Measurements from ENCODE around the gene MAEA. TPM values are rescaled to one million over a fixed set of nuclear protein-coding genes. Genes with fewer than 3 reads are reported as not detected.

Gene MAEA
- total RNA-seq, 1 experiment from 2014 or later = 81.1 TPM

GRCh38 chr4:1379801-1380331 is 90.2 kb downstream of the MAEA start:
- no peaks in the 10 kb centered on the region for H3K4me1 ChIP-seq
- H3K4me1 Mint-ChIP-seq (ENCODE audit: low read depth, unreplicated experiment) = no peaks in the 10 kb centered on the region
- no peaks in the 10 kb centered on the region for H3K9me3 ChIP-seq
- ChIA-PET POLR2A (no interaction called here), CTCF (no interaction called here)
- no peak overlapping the region for H3K4me3 Mint-ChIP-seq (ENCODE audit: unreplicated experiment)
- no peaks in the 10 kb centered on the region for H3K27me3 ChIP-seq (replicated peaks; ENCODE audit: control insufficient read depth, insufficient read depth, low read length)
- H3K4me3 ChIP-seq (ENCODE audit: low read depth, low read length) = no peak overlapping the region
- no peaks in the 10 kb centered on the region for H3K36me3 Mint-ChIP-seq (ENCODE audit: insufficient read depth, unreplicated experiment)
- H3K27me3 Mint-ChIP-seq (ENCODE audit: insufficient read depth, unreplicated experiment) = no peaks in the 10 kb centered on the region
- H3K9me3 Mint-ChIP-seq (ENCODE audit: unreplicated experiment) = no peaks in the 10 kb centered on the region
- H3K27ac Mint-ChIP-seq (ENCODE audit: unreplicated experiment) = no peak overlapping the region
- no TSS peak for BruUV-seq (replicated peaks)
- DNase-seq = peak in 1 of 2 experiments; percentile 14
- H3K36me3 ChIP-seq (ENCODE audit: control insufficient read depth, insufficient read depth, low read length) = no peaks in the 10 kb centered on the region
- TF ChIP-seq CTCF (IDR thresholded peaks at IDR 0.05; ENCODE audit: insufficient read depth in 1 of 2, low read depth in 1 of 2, low read length in 1 of 2, severe bottlenecking in 1 of 2, unreplicated experiment in 1 of 2) = no peak
- intact Hi-C loops (cut with micrococcal nuclease; ENCODE audit: unreplicated experiment) = no loop called here

GRCh38 chr4:1380368-1381151 is 90.9 kb downstream of the MAEA start:
- Histone ChIP-seq H3K4me3 (ENCODE audit: low read depth, low read length) (no peak overlapping the region), H3K4me1 (no peaks in the 10 kb centered on the region), H3K27me3 (replicated peaks; ENCODE audit: control insufficient read depth, insufficient read depth, low read length) (no peaks in the 10 kb centered on the region), H3K36me3 (ENCODE audit: control insufficient read depth, insufficient read depth, low read length) (no peaks in the 10 kb centered on the region), H3K9me3 (no peaks in the 10 kb centered on the region)
- TF ChIP-seq CTCF (IDR thresholded peaks at IDR 0.05; ENCODE audit: insufficient read depth in 1 of 2, low read depth in 1 of 2, low read length in 1 of 2, severe bottlenecking in 1 of 2, unreplicated experiment in 1 of 2) = no peak
- no TSS peak for BruUV-seq (replicated peaks)
- ChIA-PET CTCF (no interaction called here), POLR2A (no interaction called here)
- Mint-ChIP-seq H3K27me3 (ENCODE audit: insufficient read depth, unreplicated experiment) (no peaks in the 10 kb centered on the region), H3K36me3 (ENCODE audit: insufficient read depth, unreplicated experiment) (no peaks in the 10 kb centered on the region), H3K4me1 (ENCODE audit: low read depth, unreplicated experiment) (no peaks in the 10 kb centered on the region), H3K4me3 (ENCODE audit: unreplicated experiment) (no peak overlapping the region), H3K9me3 (ENCODE audit: unreplicated experiment) (no peaks in the 10 kb centered on the region), H3K27ac (ENCODE audit: unreplicated experiment) (no peak overlapping the region)
- peak in 1 of 2 experiments; percentile 27 for DNase-seq
- intact Hi-C loops (cut with micrococcal nuclease; ENCODE audit: unreplicated experiment) = no loop called here

- Mint-ChIP-seq H3K27me3 (ENCODE audit: insufficient read depth, unreplicated experiment) (no peaks in the 10 kb centered on the region), H3K4me1 (ENCODE audit: low read depth, unreplicated experiment) (no peaks in the 10 kb centered on the region), H3K27ac (ENCODE audit: unreplicated experiment) (no peak overlapping the region), H3K4me3 (ENCODE audit: unreplicated experiment) (no peak overlapping the region), H3K36me3 (ENCODE audit: insufficient read depth, unreplicated experiment) (no peaks in the 10 kb centered on the region), H3K9me3 (ENCODE audit: unreplicated experiment) (no peaks in the 10 kb centered on the region)
- POLR2A ChIA-PET = no interaction called here
- intact Hi-C loops (cut with micrococcal nuclease; ENCODE audit: unreplicated experiment) = no loop called here
- Histone ChIP-seq H3K27me3 (replicated peaks; ENCODE audit: control insufficient read depth, insufficient read depth, low read length) (no peaks in the 10 kb centered on the region), H3K4me1 (no peaks in the 10 kb centered on the region), H3K36me3 (ENCODE audit: control insufficient read depth, insufficient read depth, low read length) (no peaks in the 10 kb centered on the region), H3K9me3 (no peaks in the 10 kb centered on the region), H3K4me3 (ENCODE audit: low read depth, low read length) (no peak overlapping the region)
- DNase-seq = peak in 1 of 2 experiments; percentile 19
- no TSS peak for BruUV-seq (replicated peaks)
- CTCF ChIA-PET = no interaction called here
- no peak for TF ChIP-seq CTCF (IDR thresholded peaks at IDR 0.05; ENCODE audit: insufficient read depth in 1 of 2, low read depth in 1 of 2, low read length in 1 of 2, severe bottlenecking in 1 of 2, unreplicated experiment in 1 of 2)
Measured at GRCh38 chr4:1381181-1381621, 91.5 kb downstream of the MAEA start.
